Measurements from ENCODE around the gene TYK2. TPM values are rescaled to one million over a fixed set of nuclear protein-coding genes. Genes with fewer than 3 reads are reported as not detected.
"Not testable (repeated sequence)": the region's sequence is repeated elsewhere in the genome, so short reads cannot be mapped to it uniquely, and the experiment has no call there.

Gene TYK2
- total RNA-seq, 2 experiments from 2014 or later = 216 to 240 TPM

- no peaks in the 10 kb centered on the region for H3K27me3 Mint-ChIP-seq (ENCODE audit: low read depth)
- CTCF ChIA-PET = interaction anchor here (0.6 to 0.8 kb wide), 2 partner anchors 36 to 73 kb away, joined by 3 read pairs; no protein-coding TSS in a partner anchor
- no peak overlapping the region for H3K4me3 Mint-ChIP-seq
- POLR2A ChIA-PET = no interaction called here
- peaks cover 41% of the 10 kb centered on the region for H3K36me3 Mint-ChIP-seq (ENCODE audit: low read depth)
- H3K9me3 Mint-ChIP-seq (ENCODE audit: insufficient read depth) = no peaks in the 10 kb centered on the region
- DNase-seq = no peak
- H3K27ac Mint-ChIP-seq = no peak overlapping the region
- no peak for ATAC-seq
- H3K4me1 Mint-ChIP-seq (ENCODE audit: low read depth) = no peaks in the 10 kb centered on the region
These were observed 27.4 kb downstream of the TYK2 start for GRCh38 chr19:10352764-10353671.

GRCh38 chr19:10346509-10346908 lies 33.9 kb downstream of the TYK2 start:
- H3K27ac Mint-ChIP-seq = no peak overlapping the region
- ChIA-PET POLR2A (interaction anchor here (1.3 kb wide), 1 partner anchor 37 kb away, joined by 3 read pairs; no protein-coding TSS in a partner anchor), CTCF (no interaction called here)
- H3K36me3 Mint-ChIP-seq (ENCODE audit: low read depth) = peaks cover 7% of the 10 kb centered on the region
- H3K4me3 Mint-ChIP-seq = no peak overlapping the region
- no peaks in the 10 kb centered on the region for H3K4me1 Mint-ChIP-seq (ENCODE audit: low read depth)
- H3K27me3 Mint-ChIP-seq (ENCODE audit: low read depth) = no peaks in the 10 kb centered on the region
- ATAC-seq (no peak), DNase-seq (no peak)
- no peaks in the 10 kb centered on the region for H3K9me3 Mint-ChIP-seq (ENCODE audit: insufficient read depth)

- H3K4me1 Mint-ChIP-seq (ENCODE audit: low read depth) = peaks cover 10% of the 10 kb centered on the region
- no peak overlapping the region for H3K4me3 Mint-ChIP-seq
- no peaks in the 10 kb centered on the region for H3K27me3 Mint-ChIP-seq (ENCODE audit: low read depth)
- ChIA-PET POLR2A (interaction anchor here (1.0 kb wide), 2 partner anchors 11 to 14 kb away, joined by 4 to 5 read pairs; partner anchors contain the start of gene RAVER1), CTCF (interaction anchor here (1.2 to 3.2 kb wide), 2 partner anchors 44 to 74 kb away, joined by 3 to 11 read pairs; partner anchors contain the start of gene ICAM1)
- no peak overlapping the region for H3K27ac Mint-ChIP-seq
- peaks cover 3% of the 10 kb centered on the region for H3K36me3 Mint-ChIP-seq (ENCODE audit: low read depth)
- H3K9me3 Mint-ChIP-seq (ENCODE audit: insufficient read depth) = no peaks in the 10 kb centered on the region
- DNase-seq = no peak
- ATAC-seq = no peak
These were observed 35.6 kb downstream of the TYK2 start for GRCh38 chr19:10344780-10345179.

- Mint-ChIP-seq H3K9me3 (ENCODE audit: insufficient read depth) (no peaks in the 10 kb centered on the region), H3K4me3 (no peak overlapping the region), H3K27me3 (ENCODE audit: low read depth) (no peaks in the 10 kb centered on the region), H3K4me1 (ENCODE audit: low read depth) (peaks cover 22% of the 10 kb centered on the region), H3K27ac (no peak overlapping the region), H3K36me3 (ENCODE audit: low read depth) (peaks cover 11% of the 10 kb centered on the region)
- no peak for ATAC-seq
- CTCF ChIA-PET = interaction anchor here (0.9 to 3.2 kb wide), 3 partner anchors 45 to 108 kb away, joined by 3 to 17 read pairs (median 11); partner anchors contain the start of gene ICAM1
- DNase-seq = no peak
- POLR2A ChIA-PET = interaction anchor here (0.5 kb wide), 1 partner anchor 75 kb away, joined by 3 read pairs; no protein-coding TSS in a partner anchor
These were observed 36.9 kb downstream of the TYK2 start for GRCh38 chr19:10343495-10343894.

- ATAC-seq = no peak
- Mint-ChIP-seq H3K27me3 (ENCODE audit: low read depth) (no peaks in the 10 kb centered on the region), H3K4me3 (peak overlapping the region; percentile 97), H3K9me3 (ENCODE audit: insufficient read depth) (no peaks in the 10 kb centered on the region), H3K27ac (peak overlapping the region; percentile 96), H3K36me3 (ENCODE audit: low read depth) (peaks cover 24% of the 10 kb centered on the region), H3K4me1 (ENCODE audit: low read depth) (peaks cover 34% of the 10 kb centered on the region)
- no peak for DNase-seq
- ChIA-PET POLR2A (interaction anchor here (0.6 to 1.0 kb wide), 2 partner anchors 35 to 68 kb away, joined by 3 to 4 read pairs; no protein-coding TSS in a partner anchor), CTCF (interaction anchor here (1.2 to 1.3 kb wide), 2 partner anchors 51 to 80 kb away, joined by 4 to 8 read pairs; no protein-coding TSS in a partner anchor)
These were observed 40.4 kb downstream of the TYK2 start for GRCh38 chr19:10339977-10340376.

- Mint-ChIP-seq H3K4me3 (peak within 1 kb of the TSS; percentile 97), H3K27me3 (ENCODE audit: low read depth) (no peaks in the 10 kb centered on the region), H3K4me1 (ENCODE audit: low read depth) (peaks cover 39% of the 10 kb centered on the region), H3K9me3 (ENCODE audit: insufficient read depth) (no peaks in the 10 kb centered on the region), H3K36me3 (ENCODE audit: low read depth) (peaks cover 27% of the 10 kb centered on the region), H3K27ac (peak within 1 kb of the TSS; percentile 96)
- DNase-seq = peak; percentile 80
- ChIA-PET POLR2A (no interaction called here), CTCF (interaction anchor here (1.2 kb wide), 1 partner anchor 80 kb away, joined by 8 read pairs; no protein-coding TSS in a partner anchor)
- peak; percentile 95 for ATAC-seq
These were observed 40.9 kb downstream of the TYK2 start, which contains the start of gene ICAM3 for GRCh38 chr19:10339380-10339960. TSS of gene ICAM3 (minus strand) at chr19:10339624. CDS start at chr19:10339614, 10 bp downstream.

- H3K9me3 Mint-ChIP-seq (ENCODE audit: insufficient read depth) = no peaks in the 10 kb centered on the region
- ATAC-seq = no peak
- H3K27me3 Mint-ChIP-seq (ENCODE audit: low read depth) = no peaks in the 10 kb centered on the region
- ChIA-PET CTCF (no interaction called here), POLR2A (no interaction called here)
- peak overlapping the region; percentile 96 for H3K27ac Mint-ChIP-seq
- peaks cover 45% of the 10 kb centered on the region for H3K4me1 Mint-ChIP-seq (ENCODE audit: low read depth)
- H3K4me3 Mint-ChIP-seq = peak overlapping the region; percentile 97
- no peak for DNase-seq
- peaks cover 32% of the 10 kb centered on the region for H3K36me3 Mint-ChIP-seq (ENCODE audit: low read depth)
These were observed 41.4 kb downstream of the TYK2 start for GRCh38 chr19:10338940-10339339.

- ChIA-PET POLR2A (interaction anchor here (0.7 kb wide), 1 partner anchor 43 kb away, joined by 3 read pairs; no protein-coding TSS in a partner anchor), CTCF (interaction anchor here (0.9 to 1.3 kb wide), 3 partner anchors 7 to 66 kb away, joined by 3 to 5 read pairs (median 3); partner anchors contain the start of genes ICAM1 and ICAM5)
- not testable (repeated sequence) for H3K27ac Mint-ChIP-seq; H3K9me3 Mint-ChIP-seq (ENCODE audit: insufficient read depth); DNase-seq; H3K4me3 Mint-ChIP-seq; ATAC-seq; H3K27me3 Mint-ChIP-seq (ENCODE audit: low read depth)
- Mint-ChIP-seq H3K4me1 (ENCODE audit: low read depth) (peaks cover 62% of the 10 kb centered on the region), H3K36me3 (ENCODE audit: low read depth) (peaks cover 50% of the 10 kb centered on the region)
These were observed 43.6 kb downstream of the TYK2 start for GRCh38 chr19:10336725-10337124.

- Mint-ChIP-seq H3K4me3 (no peak overlapping the region), H3K9me3 (ENCODE audit: insufficient read depth) (no peaks in the 10 kb centered on the region), H3K36me3 (ENCODE audit: low read depth) (peaks cover 54% of the 10 kb centered on the region), H3K4me1 (ENCODE audit: low read depth) (peaks cover 58% of the 10 kb centered on the region), H3K27ac (no peak overlapping the region), H3K27me3 (ENCODE audit: low read depth) (no peaks in the 10 kb centered on the region)
- ATAC-seq (no peak), DNase-seq (no peak)
- POLR2A ChIA-PET = no interaction called here
- CTCF ChIA-PET = interaction anchor here (0.9 to 4.2 kb wide), 3 partner anchors 9 to 76 kb away, joined by 3 to 15 read pairs (median 3); partner anchors contain the start of gene ICAM5
These were observed 44.9 kb downstream of the TYK2 start for GRCh38 chr19:10335352-10335985.

GRCh38 chr19:10334588-10335351 lies 45.6 kb downstream of the TYK2 start:
- peak overlapping the region; percentile 27 for H3K4me3 Mint-ChIP-seq
- DNase-seq (peak; percentile 52), ATAC-seq (no peak)
- CTCF ChIA-PET = interaction anchor here (1.5 to 4.2 kb wide), 3 partner anchors 46 to 75 kb away, joined by 6 to 15 read pairs (median 9); partner anchors contain the start of genes ICAM1 and ICAM5
- H3K27me3 Mint-ChIP-seq (ENCODE audit: low read depth) = no peaks in the 10 kb centered on the region
- no peaks in the 10 kb centered on the region for H3K9me3 Mint-ChIP-seq (ENCODE audit: insufficient read depth)
- H3K4me1 Mint-ChIP-seq (ENCODE audit: low read depth) = peaks cover 52% of the 10 kb centered on the region
- POLR2A ChIA-PET = interaction anchor here (1.8 kb wide), 1 partner anchor 64 kb away, joined by 8 read pairs; the partner anchor contains the start of gene ICAM1
- H3K36me3 Mint-ChIP-seq (ENCODE audit: low read depth) = peaks cover 61% of the 10 kb centered on the region
- H3K27ac Mint-ChIP-seq = no peak overlapping the region
